ENCODE measurements around the gene SH3BP5.

SH3BP5 gene

GRCh38 chr3:15300323-15301078, 31.9 kb downstream of the SH3BP5 start:
- peak; percentile 66 for DNase-seq (ENCODE audit: insufficient read length, low spot score)
- FAIRE-seq: no peak

GRCh38 chr3:15299036-15299435, 33.4 kb downstream of the SH3BP5 start:
- FAIRE-seq: no peak

GRCh38 chr3:15298504-15298903, 33.9 kb downstream of the SH3BP5 start:
- DNase-seq (ENCODE audit: insufficient read length, low spot score) (no peak), FAIRE-seq (no peak)

More at GRCh38 chr3:15299036-15299435, 33.4 kb downstream of the SH3BP5 start:
- no peak for DNase-seq (ENCODE audit: insufficient read length, low spot score)

- FAIRE-seq: no peak
- DNase-seq (ENCODE audit: insufficient read length, low spot score): no peak
Measured at GRCh38 chr3:15297608-15298350, 34.6 kb downstream of the SH3BP5 start.

GRCh38 chr3:15295506-15295905, 36.9 kb downstream of the SH3BP5 start:
- no peak for FAIRE-seq
- DNase-seq (ENCODE audit: insufficient read length, low spot score): no peak

- no peak for DNase-seq (ENCODE audit: insufficient read length, low spot score)
- no peak for FAIRE-seq
Measured at GRCh38 chr3:15294929-15295328, 37.5 kb downstream of the SH3BP5 start.

- DNase-seq (ENCODE audit: insufficient read length, low spot score) (no peak), FAIRE-seq (no peak)
Measured at GRCh38 chr3:15292765-15293522, 39.4 kb downstream of the SH3BP5 start.

- FAIRE-seq (no peak), DNase-seq (ENCODE audit: insufficient read length, low spot score) (no peak)
Measured at GRCh38 chr3:15291589-15292541, 40.5 kb downstream of the SH3BP5 start.

GRCh38 chr3:15290736-15291135, 41.6 kb downstream of the SH3BP5 start:
- DNase-seq (ENCODE audit: insufficient read length, low spot score): no peak
- FAIRE-seq: no peak

- no peak for FAIRE-seq
Measured at GRCh38 chr3:15289661-15290060, 42.7 kb downstream of the SH3BP5 start.

GRCh38 chr3:15288331-15289035, 43.9 kb downstream of the SH3BP5 start:
- DNase-seq (ENCODE audit: insufficient read length, low spot score): no peak
- FAIRE-seq: no peak

More at GRCh38 chr3:15289661-15290060, 42.7 kb downstream of the SH3BP5 start:
- DNase-seq (ENCODE audit: insufficient read length, low spot score): no peak

GRCh38 chr3:15287565-15288330, 44.6 kb downstream of the SH3BP5 start:
- DNase-seq (ENCODE audit: insufficient read length, low spot score) (no peak), FAIRE-seq (no peak)

GRCh38 chr3:15286022-15286421, 46.4 kb downstream of the SH3BP5 start:
- FAIRE-seq (no peak), DNase-seq (ENCODE audit: insufficient read length, low spot score) (no peak)

GRCh38 chr3:15284121-15284889, 48.1 kb downstream of the SH3BP5 start:
- DNase-seq (ENCODE audit: insufficient read length, low spot score): no peak
- FAIRE-seq: no peak

GRCh38 chr3:15283702-15284101, 48.7 kb downstream of the SH3BP5 start:
- FAIRE-seq (no peak), DNase-seq (ENCODE audit: insufficient read length, low spot score) (no peak)

- FAIRE-seq (no peak), DNase-seq (ENCODE audit: insufficient read length, low spot score) (no peak)
Measured at GRCh38 chr3:15281817-15282216, 50.6 kb downstream of the SH3BP5 start.

- DNase-seq (ENCODE audit: insufficient read length, low spot score): no peak
- FAIRE-seq: no peak
Measured at GRCh38 chr3:15280853-15281532, 51.4 kb downstream of the SH3BP5 start.

Measured in HTR-8/SVneo (cell line).